Hepatic stellate cell (primary cell): ENCODE data around the gene PKMYT1.

ENCODE experiments used
- DNase-seq: peaks from one replicate; pipeline ENCODE4 v3.0.0; 2011; ENCODE audit warnings: low spot score

Gene PKMYT1

DNA sequence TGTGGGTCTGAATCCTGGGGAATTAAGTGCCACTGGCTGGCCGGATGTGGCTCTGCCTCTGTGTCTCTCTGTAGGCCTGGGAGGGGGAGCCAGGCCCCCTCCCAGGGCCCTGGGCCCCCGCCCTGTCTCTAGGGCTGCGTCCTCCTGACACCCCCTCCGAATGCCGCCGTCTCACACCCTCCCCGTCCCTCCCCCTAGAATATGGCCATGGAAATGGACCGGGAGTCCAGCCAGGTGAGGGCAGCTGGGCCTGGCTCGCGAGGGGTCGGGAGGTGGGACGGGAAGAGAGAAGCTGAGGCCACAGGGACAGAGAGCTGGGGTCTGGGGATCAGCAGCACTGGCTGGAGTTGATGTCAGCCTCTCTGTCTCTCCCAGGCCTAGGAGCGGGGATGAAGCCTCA, 16.1 kb upstream of the PKMYT1 start:
- DNase-seq = no peak

GRCh38 chr16:2992383-2993081, 12.3 kb upstream of the PKMYT1 start:
- no peak for DNase-seq

DNA sequence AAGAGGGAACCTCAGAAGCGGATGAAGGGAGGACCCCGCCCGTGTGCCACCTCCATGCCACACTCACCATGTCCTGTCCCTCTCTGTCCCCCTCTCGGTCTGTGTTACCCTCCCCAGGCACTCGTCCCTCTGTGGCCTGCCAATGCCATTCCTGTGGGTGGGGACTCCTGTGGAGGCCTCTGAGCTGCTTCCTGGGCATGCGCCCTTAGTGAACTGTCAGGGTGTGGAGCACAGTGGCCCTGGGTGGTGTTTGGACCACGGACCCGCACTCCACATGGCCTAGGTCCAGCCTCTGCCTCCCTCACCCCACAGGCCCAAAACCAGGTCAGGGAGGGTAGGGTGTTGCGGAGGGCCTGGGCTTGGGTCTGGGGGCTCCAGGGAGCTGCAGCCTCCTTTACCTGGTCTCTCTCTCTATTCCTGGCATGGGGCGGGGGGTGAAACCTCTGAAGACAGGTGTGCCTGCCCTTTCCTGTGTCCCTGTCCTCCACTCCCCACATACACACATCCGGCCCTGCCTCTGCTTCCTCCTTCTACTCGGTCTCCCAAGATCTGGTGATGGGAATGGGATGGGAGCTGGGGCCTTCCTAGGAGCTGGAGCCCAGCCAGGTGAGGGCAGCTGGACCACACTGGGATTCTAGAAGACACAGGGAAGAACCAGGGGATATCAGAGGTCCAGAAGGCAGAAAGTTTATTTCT, 11.5 kb upstream of the PKMYT1 start:
- DNase-seq = no peak

DNA sequence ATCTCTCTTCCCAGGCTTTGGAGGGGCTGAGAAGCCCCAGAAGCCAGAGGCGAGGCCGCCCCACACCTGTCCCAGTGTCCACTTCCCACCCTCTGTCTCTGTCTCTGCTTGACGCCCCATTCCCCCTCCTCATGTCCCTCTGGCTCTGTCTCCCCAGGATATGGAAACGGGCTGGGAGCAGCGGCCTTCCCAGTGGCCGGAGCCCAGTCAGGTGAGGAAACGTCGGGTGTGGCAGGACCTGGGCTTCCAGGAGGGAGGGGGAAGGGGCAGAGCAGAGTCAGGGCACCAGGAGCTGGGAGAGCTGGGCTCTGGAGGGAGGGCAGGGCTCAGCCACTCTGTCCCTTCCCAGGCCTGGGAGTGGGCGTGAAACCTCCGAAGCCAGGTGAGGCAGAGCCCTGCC, 10.6 kb upstream of the PKMYT1 start:
- no peak for DNase-seq

DNA sequence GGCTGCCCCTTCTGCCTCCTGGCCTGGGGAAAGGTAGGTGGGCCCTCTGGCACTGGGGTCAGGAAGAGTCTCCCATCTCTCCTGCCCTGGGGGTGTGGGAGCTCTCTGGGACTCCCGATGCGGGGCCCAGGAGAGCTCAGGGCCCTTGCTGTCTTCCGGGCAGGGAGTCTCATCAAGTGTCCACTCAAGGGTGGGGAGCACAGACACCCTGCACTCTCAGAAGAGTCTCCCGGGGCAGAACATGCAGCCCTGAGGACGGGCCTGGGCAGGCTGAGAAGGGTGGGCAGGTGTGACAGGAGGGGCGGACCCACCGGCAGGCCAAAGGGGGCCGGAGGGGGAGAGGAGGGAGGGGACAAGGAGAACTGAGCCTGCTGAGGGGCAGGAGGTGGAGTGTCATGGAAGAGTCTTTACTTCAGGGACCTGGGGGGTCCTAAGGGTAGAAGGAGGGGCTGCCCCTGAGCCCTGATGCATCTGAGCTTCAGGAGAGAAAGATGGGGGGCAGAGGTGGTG, 8.4 kb upstream of the PKMYT1 start:
- no peak for DNase-seq

DNA sequence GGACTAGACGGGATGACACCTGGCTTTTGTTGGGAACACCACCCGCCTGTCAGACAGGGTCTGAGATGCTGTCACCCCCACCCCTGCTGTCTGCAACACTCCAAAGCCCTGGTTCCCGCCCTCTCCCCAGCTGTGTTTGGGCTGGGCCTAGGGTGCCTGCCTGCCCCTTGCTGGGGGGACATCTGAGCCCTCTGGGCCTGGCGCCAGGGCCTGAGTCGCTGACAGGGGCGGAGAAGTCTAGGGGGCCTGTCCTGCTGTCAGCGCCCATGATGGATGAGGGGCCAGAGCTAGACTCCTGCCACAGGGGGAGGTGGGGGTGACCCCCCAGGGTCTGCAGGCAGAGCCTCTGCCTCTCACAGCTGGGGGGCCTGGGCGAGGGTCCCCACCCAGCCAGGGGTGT, 7.6 kb upstream of the PKMYT1 start:
- DNase-seq = no peak

DNA sequence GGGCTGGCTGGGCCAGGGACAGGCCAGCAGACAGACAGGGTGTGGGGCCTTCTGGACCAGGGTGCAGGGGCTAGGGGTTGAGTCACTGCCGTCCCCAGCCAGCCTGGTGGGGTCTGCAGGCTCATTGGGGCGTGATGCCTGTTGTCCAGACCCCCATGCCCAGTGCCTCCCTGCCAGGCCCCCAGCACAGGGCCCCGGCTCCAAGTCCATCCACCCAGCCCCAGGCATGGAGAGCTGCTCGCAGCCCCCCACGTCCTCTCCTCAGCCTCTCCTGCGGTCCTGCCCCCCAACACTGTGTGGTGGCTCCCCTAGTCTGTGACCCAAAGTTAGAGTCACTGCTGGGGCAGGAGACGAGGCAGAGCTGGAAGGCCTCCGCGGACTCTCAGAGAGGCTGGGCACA, 7.0 kb upstream of the PKMYT1 start:
- no peak for DNase-seq

- DNase-seq = no peak
Observed at GRCh38 chr16:2986623-2987188, 6.5 kb upstream of the PKMYT1 start.

GRCh38 chr16:2985893-2986355, 5.7 kb upstream of the PKMYT1 start:
- no peak for DNase-seq

GRCh38 chr16:2985462-2985861, 5.2 kb upstream of the PKMYT1 start:
- DNase-seq = no peak

DNA sequence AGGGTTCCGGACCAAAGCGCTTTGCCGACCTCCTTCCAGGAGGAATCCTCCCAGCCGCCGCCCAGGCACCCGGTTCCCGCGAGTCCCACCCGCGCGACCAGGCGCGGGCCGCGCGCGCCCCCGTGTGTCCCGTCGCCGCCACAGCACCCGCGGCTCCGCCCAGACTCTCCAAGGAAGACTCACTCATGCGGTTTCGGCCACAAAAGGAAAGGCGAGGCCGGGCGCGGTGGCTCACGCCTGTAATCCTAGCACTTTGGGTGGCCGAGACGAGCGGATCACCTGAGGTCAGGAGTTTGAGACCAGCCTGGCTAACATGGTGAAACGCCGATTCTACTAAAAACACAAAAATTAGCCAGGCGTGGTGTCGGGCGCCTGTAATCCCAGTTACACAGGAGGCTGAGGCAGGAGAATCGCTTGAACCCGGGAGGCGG, 3.5 kb upstream of the PKMYT1 start:
- DNase-seq = peak; percentile 97

GRCh38 chr16:2982402-2982801, 2.2 kb upstream of the PKMYT1 start:
- DNase-seq = no peak

- DNase-seq = no peak
Observed at GRCh38 chr16:2981899-2982250, 1.6 kb upstream of the PKMYT1 start.

- DNase-seq = no peak
Observed at GRCh38 chr16:2981177-2981898, 1.1 kb upstream of the PKMYT1 start.

DNA sequence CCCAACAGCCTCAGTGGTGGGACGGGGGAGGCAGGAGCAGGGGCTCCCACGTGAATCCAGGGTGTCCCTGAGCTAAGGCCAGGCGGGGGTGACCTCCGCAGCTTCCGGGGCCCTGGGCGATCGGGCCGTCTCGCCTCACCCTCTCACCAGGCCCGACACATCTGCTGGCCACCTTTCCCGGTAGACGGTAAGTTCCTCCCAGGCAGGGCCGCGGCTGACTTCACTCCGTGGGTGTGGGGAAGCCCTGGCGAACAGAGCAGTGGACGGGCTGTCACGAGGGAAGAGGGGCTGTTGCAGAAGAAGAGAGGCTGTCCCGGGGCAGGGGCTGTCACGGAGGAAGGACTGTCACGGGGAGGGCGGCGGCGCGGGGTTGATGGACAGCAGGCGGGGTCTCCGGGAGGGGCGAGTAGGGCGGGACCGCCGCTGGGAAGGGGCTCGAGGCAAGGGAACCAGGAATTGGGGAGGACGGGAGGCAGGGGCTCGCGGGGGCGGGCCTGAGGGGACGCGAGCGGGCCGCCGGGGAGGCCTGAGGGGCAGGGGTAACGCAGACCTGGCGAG, 498 bp downstream of the PKMYT1 start:
- DNase-seq = no peak

DNA sequence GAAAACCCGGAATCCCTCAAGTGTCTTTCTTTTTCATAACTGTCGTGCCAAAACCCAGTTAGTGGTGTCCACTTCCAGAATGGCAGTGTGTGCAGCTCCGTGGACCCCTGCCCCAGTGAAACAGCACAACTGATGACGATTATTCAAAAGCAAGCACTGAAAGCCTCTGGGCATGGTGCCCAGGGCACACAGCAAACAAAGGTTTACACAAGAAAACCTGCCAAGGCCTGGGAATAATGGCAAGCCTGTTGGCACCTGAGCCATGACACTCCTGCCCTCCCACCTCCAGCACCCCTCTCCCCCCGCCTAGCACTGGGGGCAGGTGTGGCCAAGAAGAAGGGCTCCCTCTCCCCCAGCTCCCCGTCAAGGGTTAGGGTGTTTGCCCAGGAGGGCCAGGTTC, 2.8 kb downstream of the PKMYT1 start:
- DNase-seq = no peak

- no peak for DNase-seq
Observed at GRCh38 chr16:2976673-2977072, 3.6 kb downstream of the PKMYT1 start.

DNA sequence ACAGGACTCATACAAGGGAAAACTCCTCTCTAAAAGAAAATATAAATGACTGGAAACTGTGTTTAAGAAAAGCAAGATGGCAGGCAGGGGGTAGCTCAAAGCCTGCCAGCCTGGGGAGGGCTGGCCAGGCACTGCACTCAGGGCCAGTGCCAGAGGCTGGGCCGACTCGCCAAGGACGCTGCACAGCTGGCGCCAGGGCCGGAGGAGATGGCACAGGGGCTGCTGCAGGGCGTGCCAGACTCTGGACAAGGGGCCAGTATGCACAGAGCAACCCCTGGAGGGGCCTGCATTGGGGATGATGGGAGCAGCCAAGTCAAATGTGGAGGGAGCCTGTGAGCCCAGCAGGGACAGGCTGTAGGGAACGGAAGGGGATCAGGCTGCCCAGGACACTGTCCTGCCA, 4.0 kb downstream of the PKMYT1 start:
- DNase-seq = no peak

DNA sequence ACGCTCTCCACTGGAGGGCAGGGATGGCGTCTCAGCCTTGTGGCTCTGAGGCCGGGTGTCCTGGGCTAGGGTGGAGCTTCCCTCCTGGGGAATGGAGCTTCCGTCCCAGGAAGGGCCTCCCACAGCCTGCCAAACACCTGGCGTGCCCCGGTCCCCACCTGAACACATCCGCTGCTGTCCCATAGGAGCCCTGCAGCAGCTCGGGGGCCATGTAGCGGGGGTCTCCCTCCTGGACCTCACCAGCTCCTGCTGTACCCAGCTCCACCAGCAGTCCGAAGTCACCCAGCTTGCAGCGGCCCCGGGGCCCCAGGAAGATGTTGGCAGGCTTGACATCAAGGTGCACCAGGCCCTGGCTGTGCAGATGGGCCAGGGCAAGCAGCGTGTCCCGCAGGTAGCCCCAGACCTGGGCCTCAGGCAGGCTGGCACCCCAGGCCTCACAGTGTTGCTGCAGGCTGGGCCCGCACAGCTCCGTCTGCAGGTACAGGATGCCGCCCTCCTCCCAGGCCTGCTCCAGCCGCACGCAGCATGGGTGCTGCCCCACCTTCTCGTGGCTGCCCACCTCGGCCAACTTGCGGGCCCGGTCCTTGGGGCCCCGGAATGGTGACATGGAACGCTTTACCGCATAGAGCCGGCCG, 5.0 kb downstream of the PKMYT1 start:
- DNase-seq = no peak

GRCh38 chr16:2974319-2975056, 5.8 kb downstream of the PKMYT1 start:
- no peak for DNase-seq
